ENCODE measurements around the gene BTBD2.

The BTBD2 gene

DNA sequence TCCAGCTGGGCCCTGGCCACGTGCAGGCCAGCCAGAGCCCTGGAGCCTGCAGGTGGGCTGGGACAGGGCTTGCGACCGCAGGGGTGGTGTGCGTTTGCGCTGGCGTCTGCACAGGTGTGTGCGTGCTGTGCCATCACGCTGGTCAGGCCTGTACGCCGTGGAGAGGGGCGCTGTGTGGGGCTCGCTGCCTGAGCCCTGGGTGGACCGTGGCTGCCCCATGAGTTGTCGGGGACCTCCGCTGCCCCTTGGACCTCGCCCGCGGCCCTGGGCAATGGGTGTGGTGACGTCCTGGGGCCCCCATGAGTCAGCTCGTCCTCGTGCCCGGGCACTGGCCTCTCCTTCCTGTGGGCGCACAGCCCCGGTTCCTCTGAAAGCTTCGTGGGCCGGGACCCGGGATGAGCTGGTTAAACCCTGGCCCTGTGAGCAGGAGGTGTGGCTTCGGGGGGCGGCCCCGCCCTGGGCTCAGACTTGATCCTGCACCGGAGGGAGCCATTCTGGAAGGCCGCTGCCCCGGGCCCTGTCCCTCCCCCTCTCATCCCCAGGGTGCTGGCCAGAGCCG lies 67.8 kb downstream of the BTBD2 start:
- no peak for DNase-seq (ENCODE audit: low read depth)
- no peak overlapping the region for H3K4me3 ChIP-seq (ENCODE audit: low read length)
- TF ChIP-seq, protein P1, sequence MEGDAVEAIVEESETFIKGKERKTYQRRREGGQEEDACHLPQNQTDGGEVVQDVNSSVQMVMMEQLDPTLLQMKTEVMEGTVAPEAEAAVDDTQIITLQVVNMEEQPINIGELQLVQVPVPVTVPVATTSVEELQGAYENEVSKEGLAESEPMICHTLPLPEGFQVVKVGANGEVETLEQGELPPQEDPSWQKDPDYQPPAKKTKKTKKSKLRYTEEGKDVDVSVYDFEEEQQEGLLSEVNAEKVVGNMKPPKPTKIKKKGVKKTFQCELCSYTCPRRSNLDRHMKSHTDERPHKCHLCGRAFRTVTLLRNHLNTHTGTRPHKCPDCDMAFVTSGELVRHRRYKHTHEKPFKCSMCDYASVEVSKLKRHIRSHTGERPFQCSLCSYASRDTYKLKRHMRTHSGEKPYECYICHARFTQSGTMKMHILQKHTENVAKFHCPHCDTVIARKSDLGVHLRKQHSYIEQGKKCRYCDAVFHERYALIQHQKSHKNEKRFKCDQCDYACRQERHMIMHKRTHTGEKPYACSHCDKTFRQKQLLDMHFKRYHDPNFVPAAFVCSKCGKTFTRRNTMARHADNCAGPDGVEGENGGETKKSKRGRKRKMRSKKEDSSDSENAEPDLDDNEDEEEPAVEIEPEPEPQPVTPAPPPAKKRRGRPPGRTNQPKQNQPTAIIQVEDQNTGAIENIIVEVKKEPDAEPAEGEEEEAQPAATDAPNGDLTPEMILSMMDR (IDR thresholded peaks at IDR 0.05; ENCODE audit: insufficient read depth, low read depth, low read length, missing control alignments) = no peak

DNA sequence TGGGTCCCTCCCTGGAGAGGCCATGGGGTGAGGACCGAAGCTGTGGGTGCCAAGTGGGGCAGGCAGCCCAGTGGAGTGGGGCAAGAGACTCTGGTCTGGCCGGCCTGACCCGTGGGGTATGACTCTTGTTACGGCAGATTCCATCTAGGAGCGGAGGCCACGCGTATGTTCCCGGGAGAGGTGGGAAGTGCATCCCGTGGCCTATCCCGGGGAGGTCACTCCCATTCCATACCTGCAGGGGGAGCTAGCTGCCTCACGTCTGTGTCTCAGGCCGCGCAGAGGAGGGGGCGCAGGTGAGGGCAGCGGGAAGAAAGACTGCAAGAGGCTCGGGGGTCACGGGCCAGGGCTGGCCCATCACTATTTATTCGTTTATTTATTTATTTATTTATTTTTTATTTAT lies 69.6 kb downstream of the BTBD2 start:
- peak; percentile 44 for DNase-seq (ENCODE audit: low read depth)
- TF ChIP-seq, protein P1 (IDR thresholded peaks at IDR 0.05; ENCODE audit: insufficient read depth, low read depth, low read length, missing control alignments) = peak; percentile 61
- no peak overlapping the region for H3K4me3 ChIP-seq (ENCODE audit: low read length)

DNA sequence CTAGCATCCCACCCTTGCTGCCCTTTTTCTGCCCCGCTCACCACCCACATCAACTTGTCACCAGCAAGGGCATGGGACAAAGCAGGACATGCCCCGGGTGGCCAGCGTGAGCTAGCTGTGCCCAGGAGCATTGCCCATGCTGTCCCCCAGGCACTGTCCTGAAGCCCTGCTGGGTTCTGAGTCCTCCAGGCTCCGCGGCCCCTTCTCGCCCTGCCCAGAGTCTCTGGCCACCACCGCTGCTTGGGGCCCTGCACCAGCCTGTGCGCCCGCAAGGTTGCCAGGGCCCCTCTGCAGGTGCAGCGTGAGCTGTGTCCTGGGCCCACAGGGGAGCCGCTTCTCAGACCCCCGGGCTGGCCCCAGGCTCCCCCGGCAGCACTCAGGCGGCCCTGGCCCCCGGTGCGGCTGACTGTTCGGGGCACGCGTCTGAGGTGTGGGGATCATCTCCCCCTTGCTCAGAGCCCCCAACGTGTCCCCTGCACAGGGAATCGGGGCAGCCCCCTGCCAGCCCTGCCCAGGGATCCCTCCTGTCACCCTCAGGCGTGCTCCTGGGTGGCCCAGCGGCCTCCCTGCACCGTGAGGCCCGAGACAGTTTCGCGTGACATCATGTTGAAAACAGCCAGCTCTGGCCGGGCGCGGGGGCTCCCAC lies 70.5 kb downstream of the BTBD2 start:
- no peak overlapping the region for H3K4me3 ChIP-seq (ENCODE audit: low read length)
- TF ChIP-seq, protein P1 (IDR thresholded peaks at IDR 0.05; ENCODE audit: insufficient read depth, low read depth, low read length, missing control alignments) = no peak
- no peak for DNase-seq (ENCODE audit: low read depth)

DNA sequence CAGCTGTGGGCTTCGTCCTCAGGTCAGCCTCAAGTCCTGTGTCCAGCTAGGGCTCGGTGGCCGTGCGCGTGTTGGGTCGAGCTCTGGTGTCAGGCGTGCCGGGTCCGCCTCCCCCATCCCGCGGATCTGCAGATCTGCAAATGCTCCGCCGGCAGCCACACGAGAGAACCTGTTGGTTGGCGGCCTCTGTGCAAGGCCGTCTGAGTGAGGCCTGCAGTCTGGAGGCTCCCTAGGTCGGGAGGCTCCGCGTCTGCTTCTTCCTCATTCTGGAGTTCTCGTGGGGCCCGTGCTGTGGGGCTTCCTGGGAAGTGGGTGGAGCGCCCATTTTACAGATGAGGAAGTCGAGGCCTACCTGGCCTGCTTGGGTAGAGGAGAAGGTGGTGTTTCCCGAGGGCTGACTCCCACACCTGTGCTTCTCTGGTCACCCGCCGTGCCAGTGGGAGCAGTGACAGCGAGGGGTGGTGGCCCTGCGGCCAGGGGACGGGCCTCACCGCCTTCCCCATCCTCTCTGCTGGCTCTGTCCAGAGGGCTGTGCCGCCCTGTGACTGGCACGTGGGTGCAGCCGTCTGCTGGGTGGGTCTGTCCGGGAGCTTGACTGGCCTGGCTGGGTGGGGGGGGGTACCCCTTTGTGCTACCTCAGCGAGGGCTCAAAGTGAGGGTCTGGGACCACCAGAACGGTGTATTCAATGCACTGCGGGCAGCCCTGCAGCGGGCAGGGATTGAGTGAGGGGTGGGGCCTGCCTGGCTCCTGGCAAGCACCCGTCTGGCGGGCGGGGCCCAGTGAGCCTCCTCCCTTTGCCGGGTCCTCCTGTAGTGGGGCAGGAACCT lies 71.2 kb downstream of the BTBD2 start:
- peak; percentile 25 for DNase-seq (ENCODE audit: low read depth)
- TF ChIP-seq, protein P1 (IDR thresholded peaks at IDR 0.05; ENCODE audit: insufficient read depth, low read depth, low read length, missing control alignments) = no peak
- no peak overlapping the region for H3K4me3 ChIP-seq (ENCODE audit: low read length)

DNA sequence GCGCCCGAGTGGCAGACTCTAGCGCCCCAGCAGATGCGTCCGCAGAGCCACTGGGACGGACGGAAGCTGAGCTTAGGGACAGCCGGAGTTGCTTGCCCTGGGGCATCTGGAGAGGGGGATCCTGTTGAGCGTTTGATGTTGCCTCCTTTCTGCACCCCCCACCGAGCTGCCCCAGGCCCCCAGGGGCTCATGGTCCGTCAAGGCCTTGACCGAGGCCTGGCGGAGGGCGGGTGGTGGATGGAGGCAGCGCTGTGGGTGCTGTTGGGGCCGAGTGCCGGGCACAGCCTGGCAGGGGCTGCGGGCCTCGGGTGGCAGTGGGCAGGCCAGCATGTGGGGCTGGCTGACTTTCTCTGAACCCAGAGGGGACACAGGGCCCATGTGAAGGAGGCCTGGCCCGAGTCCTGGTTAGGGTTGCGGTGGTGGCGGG lies 71.8 kb downstream of the BTBD2 start:
- TF ChIP-seq, protein P1 (IDR thresholded peaks at IDR 0.05; ENCODE audit: insufficient read depth, low read depth, low read length, missing control alignments) = no peak

DNA sequence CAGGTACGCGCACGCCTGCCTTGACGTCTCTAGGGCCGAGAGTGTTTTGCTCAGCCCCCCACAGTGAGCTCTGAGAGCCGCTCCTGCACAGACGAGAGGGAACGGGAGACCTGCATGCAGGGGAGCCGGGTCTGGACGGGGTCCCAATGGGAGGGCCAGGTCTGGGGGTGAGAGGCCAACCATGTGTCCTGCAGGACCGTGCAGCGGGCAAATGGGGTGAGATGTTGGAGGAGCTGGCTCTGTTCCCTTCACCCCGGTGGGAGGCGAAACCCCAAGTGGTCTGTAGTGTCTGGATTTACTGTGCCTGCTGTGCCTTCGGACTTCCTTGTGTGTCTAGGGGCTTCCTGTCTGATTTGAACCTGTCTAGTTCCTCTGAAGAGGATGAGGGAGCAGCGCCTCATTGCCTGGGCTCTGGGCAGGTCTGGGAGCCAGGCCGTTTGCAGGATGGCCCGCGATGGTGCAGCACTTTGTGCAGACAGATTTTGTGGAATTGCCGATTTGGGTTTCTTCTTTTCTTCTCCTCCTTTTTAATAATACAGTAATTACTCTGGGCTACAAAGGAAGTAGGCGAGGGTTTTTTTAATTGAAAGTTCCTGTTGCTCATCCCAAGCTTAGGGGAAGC lies 72.5 kb downstream of the BTBD2 start:
- no peak for DNase-seq (ENCODE audit: low read depth)
- TF ChIP-seq, protein P1 (IDR thresholded peaks at IDR 0.05; ENCODE audit: insufficient read depth, low read depth, low read length, missing control alignments) = no peak
- H3K4me3 ChIP-seq (ENCODE audit: low read length) = peak overlapping the region; percentile 68

More for the DNA sequence above, 71.8 kb downstream of the BTBD2 start:
- H3K4me3 ChIP-seq (ENCODE audit: low read length) = no peak overlapping the region
- DNase-seq (ENCODE audit: low read depth) = no peak

All from epithelial cell of esophagus (primary cell).